WTC11 (cell line): ENCODE results near the gene FIGNL2.

Source experiments
- EMX1 ChIP-seq: fragments of 250-450 bp; sonication (Bioruptor Pico); IDR thresholded peaks from 2 replicates; pipeline ENCODE4 v1.8.0; 2021; ENCODE audit warnings: mild to moderate bottlenecking
- JUN ChIP-seq: sonication (generic); formaldehyde crosslinking; IDR thresholded peaks from 2 replicates; pipeline ENCODE4 v1.8.0; 2023; ENCODE audit warnings: mild to moderate bottlenecking, missing genetic modification reagents
- ZNF416 ChIP-seq: fragments of 250-450 bp; sonication (Bioruptor Pico); IDR thresholded peaks from 2 replicates; pipeline ENCODE4 v1.9.0; 2021; ENCODE audit warnings: mild to moderate bottlenecking, inconsistent platforms
- TF ChIP-seq, protein P1 (sequence below): fragments of 200-600 bp; IDR thresholded peaks from 2 replicates; pipeline ENCODE4 v1.8.0; 2022; ENCODE audit warnings: antibody characterized with exemption
- TF ChIP-seq, protein P2 (sequence below): sonication (generic); formaldehyde crosslinking; IDR thresholded peaks from 2 replicates; pipeline ENCODE4 v1.8.1; 2023; ENCODE audit warnings: mild to moderate bottlenecking, missing genetic modification reagents, moderate library complexity
- TF ChIP-seq, protein P3 (sequence below): sonication (generic); formaldehyde crosslinking; IDR thresholded peaks from 2 replicates; pipeline ENCODE4 v1.8.1; 2023; ENCODE audit warnings: mild to moderate bottlenecking, missing genetic modification reagents, moderate library complexity
- TF ChIP-seq, protein P4 (sequence below): sonication (generic); formaldehyde crosslinking; IDR thresholded peaks from 2 replicates; pipeline ENCODE4 v1.8.1; 2022; ENCODE audit warnings: low read depth, mild to moderate bottlenecking, moderate library complexity, missing genetic modification reagents, borderline replicate concordance
- TF ChIP-seq, protein P5 (sequence below): fragments of 250-450 bp; sonication (Bioruptor Pico); IDR thresholded peaks from 2 replicates; pipeline ENCODE4 v1.8.0; 2021; ENCODE audit warnings: mild to moderate bottlenecking
- TF ChIP-seq, protein P6 (sequence below): fragments of 250-450 bp; sonication (Bioruptor Pico); IDR thresholded peaks from 2 replicates; pipeline ENCODE4 v1.9.0; 2021; ENCODE audit warnings: mild to moderate bottlenecking
- TF ChIP-seq, protein P7 (sequence below): sonication (generic); formaldehyde crosslinking; IDR thresholded peaks from 2 replicates; pipeline ENCODE4 v1.8.1; 2022; ENCODE audit warnings: missing genetic modification reagents, borderline replicate concordance

DNA sequence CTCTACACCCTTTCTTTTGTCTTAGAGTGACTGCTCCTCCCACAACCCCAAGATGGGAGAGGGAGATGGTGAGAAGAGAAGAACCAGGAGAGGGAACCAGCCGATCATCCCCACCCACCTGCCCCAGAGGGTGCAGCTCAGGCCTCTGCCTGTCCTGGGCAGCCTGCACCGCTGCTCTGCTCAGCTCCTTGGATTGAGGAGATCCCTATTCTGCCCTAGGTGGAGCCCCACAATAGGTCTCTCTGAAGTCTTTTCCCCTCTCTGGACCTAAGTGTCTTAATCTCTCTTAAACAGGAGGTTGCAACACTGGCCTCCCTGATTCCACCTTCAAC is 41.6 kb upstream of the FIGNL2 start:
- TF ChIP-seq, protein P1, sequence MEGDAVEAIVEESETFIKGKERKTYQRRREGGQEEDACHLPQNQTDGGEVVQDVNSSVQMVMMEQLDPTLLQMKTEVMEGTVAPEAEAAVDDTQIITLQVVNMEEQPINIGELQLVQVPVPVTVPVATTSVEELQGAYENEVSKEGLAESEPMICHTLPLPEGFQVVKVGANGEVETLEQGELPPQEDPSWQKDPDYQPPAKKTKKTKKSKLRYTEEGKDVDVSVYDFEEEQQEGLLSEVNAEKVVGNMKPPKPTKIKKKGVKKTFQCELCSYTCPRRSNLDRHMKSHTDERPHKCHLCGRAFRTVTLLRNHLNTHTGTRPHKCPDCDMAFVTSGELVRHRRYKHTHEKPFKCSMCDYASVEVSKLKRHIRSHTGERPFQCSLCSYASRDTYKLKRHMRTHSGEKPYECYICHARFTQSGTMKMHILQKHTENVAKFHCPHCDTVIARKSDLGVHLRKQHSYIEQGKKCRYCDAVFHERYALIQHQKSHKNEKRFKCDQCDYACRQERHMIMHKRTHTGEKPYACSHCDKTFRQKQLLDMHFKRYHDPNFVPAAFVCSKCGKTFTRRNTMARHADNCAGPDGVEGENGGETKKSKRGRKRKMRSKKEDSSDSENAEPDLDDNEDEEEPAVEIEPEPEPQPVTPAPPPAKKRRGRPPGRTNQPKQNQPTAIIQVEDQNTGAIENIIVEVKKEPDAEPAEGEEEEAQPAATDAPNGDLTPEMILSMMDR: no peak
- TF ChIP-seq EMX1 (no peak), JUN (CRISPR knock-in tag) (no peak), ZNF416 (no peak)
- TF ChIP-seq, protein P2, sequence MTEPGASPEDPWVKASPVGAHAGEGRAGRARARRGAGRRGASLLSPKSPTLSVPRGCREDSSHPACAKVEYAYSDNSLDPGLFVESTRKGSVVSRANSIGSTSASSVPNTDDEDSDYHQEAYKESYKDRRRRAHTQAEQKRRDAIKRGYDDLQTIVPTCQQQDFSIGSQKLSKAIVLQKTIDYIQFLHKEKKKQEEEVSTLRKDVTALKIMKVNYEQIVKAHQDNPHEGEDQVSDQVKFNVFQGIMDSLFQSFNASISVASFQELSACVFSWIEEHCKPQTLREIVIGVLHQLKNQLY: no peak
- TF ChIP-seq, protein P3, sequence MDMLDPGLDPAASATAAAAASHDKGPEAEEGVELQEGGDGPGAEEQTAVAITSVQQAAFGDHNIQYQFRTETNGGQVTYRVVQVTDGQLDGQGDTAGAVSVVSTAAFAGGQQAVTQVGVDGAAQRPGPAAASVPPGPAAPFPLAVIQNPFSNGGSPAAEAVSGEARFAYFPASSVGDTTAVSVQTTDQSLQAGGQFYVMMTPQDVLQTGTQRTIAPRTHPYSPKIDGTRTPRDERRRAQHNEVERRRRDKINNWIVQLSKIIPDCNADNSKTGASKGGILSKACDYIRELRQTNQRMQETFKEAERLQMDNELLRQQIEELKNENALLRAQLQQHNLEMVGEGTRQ: no peak
- TF ChIP-seq, protein P4, sequence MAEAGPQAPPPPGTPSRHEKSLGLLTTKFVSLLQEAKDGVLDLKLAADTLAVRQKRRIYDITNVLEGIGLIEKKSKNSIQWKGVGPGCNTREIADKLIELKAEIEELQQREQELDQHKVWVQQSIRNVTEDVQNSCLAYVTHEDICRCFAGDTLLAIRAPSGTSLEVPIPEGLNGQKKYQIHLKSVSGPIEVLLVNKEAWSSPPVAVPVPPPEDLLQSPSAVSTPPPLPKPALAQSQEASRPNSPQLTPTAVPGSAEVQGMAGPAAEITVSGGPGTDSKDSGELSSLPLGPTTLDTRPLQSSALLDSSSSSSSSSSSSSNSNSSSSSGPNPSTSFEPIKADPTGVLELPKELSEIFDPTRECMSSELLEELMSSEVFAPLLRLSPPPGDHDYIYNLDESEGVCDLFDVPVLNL: no peak
- TF ChIP-seq, protein P5, sequence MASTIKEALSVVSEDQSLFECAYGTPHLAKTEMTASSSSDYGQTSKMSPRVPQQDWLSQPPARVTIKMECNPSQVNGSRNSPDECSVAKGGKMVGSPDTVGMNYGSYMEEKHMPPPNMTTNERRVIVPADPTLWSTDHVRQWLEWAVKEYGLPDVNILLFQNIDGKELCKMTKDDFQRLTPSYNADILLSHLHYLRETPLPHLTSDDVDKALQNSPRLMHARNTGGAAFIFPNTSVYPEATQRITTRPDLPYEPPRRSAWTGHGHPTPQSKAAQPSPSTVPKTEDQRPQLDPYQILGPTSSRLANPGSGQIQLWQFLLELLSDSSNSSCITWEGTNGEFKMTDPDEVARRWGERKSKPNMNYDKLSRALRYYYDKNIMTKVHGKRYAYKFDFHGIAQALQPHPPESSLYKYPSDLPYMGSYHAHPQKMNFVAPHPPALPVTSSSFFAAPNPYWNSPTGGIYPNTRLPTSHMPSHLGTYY (CRISPR knock-in tag): no peak
- TF ChIP-seq, protein P6, sequence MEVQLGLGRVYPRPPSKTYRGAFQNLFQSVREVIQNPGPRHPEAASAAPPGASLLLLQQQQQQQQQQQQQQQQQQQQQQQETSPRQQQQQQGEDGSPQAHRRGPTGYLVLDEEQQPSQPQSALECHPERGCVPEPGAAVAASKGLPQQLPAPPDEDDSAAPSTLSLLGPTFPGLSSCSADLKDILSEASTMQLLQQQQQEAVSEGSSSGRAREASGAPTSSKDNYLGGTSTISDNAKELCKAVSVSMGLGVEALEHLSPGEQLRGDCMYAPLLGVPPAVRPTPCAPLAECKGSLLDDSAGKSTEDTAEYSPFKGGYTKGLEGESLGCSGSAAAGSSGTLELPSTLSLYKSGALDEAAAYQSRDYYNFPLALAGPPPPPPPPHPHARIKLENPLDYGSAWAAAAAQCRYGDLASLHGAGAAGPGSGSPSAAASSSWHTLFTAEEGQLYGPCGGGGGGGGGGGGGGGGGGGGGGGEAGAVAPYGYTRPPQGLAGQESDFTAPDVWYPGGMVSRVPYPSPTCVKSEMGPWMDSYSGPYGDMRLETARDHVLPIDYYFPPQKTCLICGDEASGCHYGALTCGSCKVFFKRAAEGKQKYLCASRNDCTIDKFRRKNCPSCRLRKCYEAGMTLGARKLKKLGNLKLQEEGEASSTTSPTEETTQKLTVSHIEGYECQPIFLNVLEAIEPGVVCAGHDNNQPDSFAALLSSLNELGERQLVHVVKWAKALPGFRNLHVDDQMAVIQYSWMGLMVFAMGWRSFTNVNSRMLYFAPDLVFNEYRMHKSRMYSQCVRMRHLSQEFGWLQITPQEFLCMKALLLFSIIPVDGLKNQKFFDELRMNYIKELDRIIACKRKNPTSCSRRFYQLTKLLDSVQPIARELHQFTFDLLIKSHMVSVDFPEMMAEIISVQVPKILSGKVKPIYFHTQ (CRISPR knock-in tag): no peak
- TF ChIP-seq, protein P7, sequence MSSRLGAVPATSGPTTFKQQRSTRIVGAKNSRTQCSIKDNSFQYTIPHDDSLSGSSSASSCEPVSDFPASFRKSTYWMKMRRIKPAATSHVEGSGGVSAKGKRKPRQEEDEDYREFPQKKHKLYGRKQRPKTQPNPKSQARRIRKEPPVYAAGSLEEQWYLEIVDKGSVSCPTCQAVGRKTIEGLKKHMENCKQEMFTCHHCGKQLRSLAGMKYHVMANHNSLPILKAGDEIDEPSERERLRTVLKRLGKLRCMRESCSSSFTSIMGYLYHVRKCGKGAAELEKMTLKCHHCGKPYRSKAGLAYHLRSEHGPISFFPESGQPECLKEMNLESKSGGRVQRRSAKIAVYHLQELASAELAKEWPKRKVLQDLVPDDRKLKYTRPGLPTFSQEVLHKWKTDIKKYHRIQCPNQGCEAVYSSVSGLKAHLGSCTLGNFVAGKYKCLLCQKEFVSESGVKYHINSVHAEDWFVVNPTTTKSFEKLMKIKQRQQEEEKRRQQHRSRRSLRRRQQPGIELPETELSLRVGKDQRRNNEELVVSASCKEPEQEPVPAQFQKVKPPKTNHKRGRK: no peak
